KOPT-K1 (cell line): ENCODE data around the gene UGT2A2.

ENCODE experiments used
- H3K27ac ChIP-seq: fragments of 200-600 bp; sonication (generic); 2 replicates; pipeline ENCODE4 v1.5.1; 2016; ENCODE audit warnings: antibody characterized with exemption, mild to moderate bottlenecking, low read depth, low read length; ENCODE audit not compliant: poor library complexity, severe bottlenecking
- H3K36me3 ChIP-seq: fragments of 200-600 bp; sonication (generic); 2 replicates; pipeline ENCODE4 v1.5.1; 2017; ENCODE audit warnings: antibody characterized with exemption, mild to moderate bottlenecking, low read length, moderate library complexity; ENCODE audit not compliant: insufficient read depth
- H3K9me3 ChIP-seq: fragments of 200-600 bp; sonication (generic); 2 replicates; pipeline ENCODE4 v1.5.1; 2017; ENCODE audit warnings: antibody characterized with exemption, low read length, mild to moderate bottlenecking; ENCODE audit not compliant: insufficient read depth, poor library complexity, severe bottlenecking

The UGT2A2 gene

GRCh38 chr4:69600013-69600412 lies 39.4 kb downstream of the UGT2A2 start:
- Histone ChIP-seq H3K9me3 (no peaks in the 10 kb centered on the region), H3K27ac (no peak overlapping the region), H3K36me3 (no peaks in the 10 kb centered on the region)

- Histone ChIP-seq H3K9me3 (no peaks in the 10 kb centered on the region), H3K27ac (no peak overlapping the region), H3K36me3 (no peaks in the 10 kb centered on the region)
These were observed 45.1 kb downstream of the UGT2A2 start for GRCh38 chr4:69594382-69594781.

GRCh38 chr4:69591364-69591763 lies 48.1 kb downstream of the UGT2A2 start:
- Histone ChIP-seq H3K9me3 (no peaks in the 10 kb centered on the region), H3K36me3 (no peaks in the 10 kb centered on the region), H3K27ac (no peak overlapping the region)

- Histone ChIP-seq H3K27ac (no peak overlapping the region), H3K36me3 (no peaks in the 10 kb centered on the region)
These were observed 49.6 kb downstream of the UGT2A2 start for GRCh38 chr4:69589884-69590283.

GRCh38 chr4:69584135-69584534 lies 55.3 kb downstream of the UGT2A2 start:
- Histone ChIP-seq H3K36me3 (no peaks in the 10 kb centered on the region), H3K27ac (no peak overlapping the region), H3K9me3 (no peaks in the 10 kb centered on the region)

More at GRCh38 chr4:69589884-69590283, 49.6 kb downstream of the UGT2A2 start:
- no peaks in the 10 kb centered on the region for H3K9me3 ChIP-seq

- Histone ChIP-seq H3K9me3 (no peaks in the 10 kb centered on the region), H3K27ac (no peak overlapping the region), H3K36me3 (no peaks in the 10 kb centered on the region)
These were observed 55.9 kb downstream of the UGT2A2 start for GRCh38 chr4:69583543-69583942.

GRCh38 chr4:69577245-69577644 lies 62.2 kb downstream of the UGT2A2 start:
- H3K36me3 ChIP-seq = no peaks in the 10 kb centered on the region
- no peak overlapping the region for H3K27ac ChIP-seq
- no peaks in the 10 kb centered on the region for H3K9me3 ChIP-seq

GRCh38 chr4:69576251-69576877 lies 63.1 kb downstream of the UGT2A2 start:
- H3K9me3 ChIP-seq = no peaks in the 10 kb centered on the region
- H3K36me3 ChIP-seq = no peaks in the 10 kb centered on the region
- H3K27ac ChIP-seq = no peak overlapping the region

GRCh38 chr4:69568787-69569186 lies 70.7 kb downstream of the UGT2A2 start:
- Histone ChIP-seq H3K27ac (no peak overlapping the region), H3K9me3 (no peaks in the 10 kb centered on the region), H3K36me3 (no peaks in the 10 kb centered on the region)

GRCh38 chr4:69563424-69563823 lies 76.0 kb downstream of the UGT2A2 start:
- H3K36me3 ChIP-seq = no peaks in the 10 kb centered on the region
- no peak overlapping the region for H3K27ac ChIP-seq
- H3K9me3 ChIP-seq = no peaks in the 10 kb centered on the region

GRCh38 chr4:69549651-69550050 lies 89.8 kb downstream of the UGT2A2 start:
- H3K27ac ChIP-seq = no peak overlapping the region

GRCh38 chr4:69546134-69546765 lies 93.2 kb downstream of the UGT2A2 start:
- H3K36me3 ChIP-seq = no peaks in the 10 kb centered on the region
- no peak overlapping the region for H3K27ac ChIP-seq
- no peaks in the 10 kb centered on the region for H3K9me3 ChIP-seq

More at GRCh38 chr4:69549651-69550050, 89.8 kb downstream of the UGT2A2 start:
- Histone ChIP-seq H3K36me3 (no peaks in the 10 kb centered on the region), H3K9me3 (no peaks in the 10 kb centered on the region)
